ENCODE data around the gene CABP7. TPM values are rescaled to one million over a fixed set of nuclear protein-coding genes. Genes with fewer than 3 reads are reported as not detected.

Gene CABP7
- total and polyA plus RNA-seq, 2 of the 13 experiments (the other 11 are each of a cell fraction or from before 2014, with no cell fraction given), result 0.08 TPM; not detected in 1

DNA sequence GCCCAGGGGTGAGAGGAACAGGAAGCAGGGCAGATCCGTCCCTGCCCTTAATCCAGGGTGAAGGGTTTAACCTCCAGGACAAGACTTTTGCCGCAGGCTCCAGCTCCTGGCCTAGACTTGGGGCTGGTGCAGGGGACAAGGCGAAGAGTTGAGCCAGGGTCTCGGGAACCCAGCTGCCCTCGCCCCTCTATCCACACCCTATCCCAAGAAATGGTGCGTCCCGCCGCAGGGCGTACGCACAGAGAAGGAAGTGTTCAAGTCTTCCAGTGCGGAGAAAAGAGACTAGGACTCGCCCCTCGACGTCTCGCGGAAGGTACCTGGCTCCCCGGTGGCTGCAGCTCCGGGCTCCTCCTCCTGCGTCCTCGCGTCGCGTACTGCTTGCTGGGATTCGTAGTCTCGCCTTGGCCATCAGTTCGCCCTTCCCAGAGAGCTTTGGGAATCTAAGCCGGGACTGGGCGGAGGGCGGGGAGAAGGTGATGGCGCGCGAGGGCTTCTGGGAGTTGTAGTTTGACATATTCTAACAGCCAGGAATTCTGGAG, 46.9 kb downstream of the CABP7 start, which contains the start of gene ZMAT5 (continued):
- 0 out of 2 replicates have a peak, but pooled peaks have one; percentile 21 for TF ChIP-seq RFXANK (CRISPR knock-in tag; IDR thresholded peaks at IDR 0.05)
- TF ChIP-seq, protein P1, sequence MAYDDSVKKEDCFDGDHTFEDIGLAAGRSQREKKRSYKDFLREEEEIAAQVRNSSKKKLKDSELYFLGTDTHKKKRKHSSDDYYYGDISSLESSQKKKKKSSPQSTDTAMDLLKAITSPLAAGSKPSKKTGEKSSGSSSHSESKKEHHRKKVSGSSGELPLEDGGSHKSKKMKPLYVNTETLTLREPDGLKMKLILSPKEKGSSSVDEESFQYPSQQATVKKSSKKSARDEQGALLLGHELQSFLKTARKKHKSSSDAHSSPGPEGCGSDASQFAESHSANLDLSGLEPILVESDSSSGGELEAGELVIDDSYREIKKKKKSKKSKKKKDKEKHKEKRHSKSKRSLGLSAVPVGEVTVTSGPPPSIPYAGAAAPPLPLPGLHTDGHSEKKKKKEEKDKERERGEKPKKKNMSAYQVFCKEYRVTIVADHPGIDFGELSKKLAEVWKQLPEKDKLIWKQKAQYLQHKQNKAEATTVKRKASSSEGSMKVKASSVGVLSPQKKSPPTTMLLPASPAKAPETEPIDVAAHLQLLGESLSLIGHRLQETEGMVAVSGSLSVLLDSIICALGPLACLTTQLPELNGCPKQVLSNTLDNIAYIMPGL (CRISPR knock-in tag; IDR thresholded peaks at IDR 0.05; ENCODE audit: borderline replicate concordance in 1 of 2, low read depth in 1 of 2), result peak; percentile 12 to 74; a peak in 2 of 4 replicates
- 0 out of 2 replicates have a peak, but pooled peaks have one; percentile 20 for TF ChIP-seq AHR (CRISPR knock-in tag; IDR thresholded peaks at IDR 0.05)
- peak; percentile 80 for TF ChIP-seq SUZ12 (IDR thresholded peaks at IDR 0.05; ENCODE audit: low read depth, low read length)
- no peak for TF ChIP-seq ZNF644 (CRISPR knock-in tag; IDR thresholded peaks at IDR 0.05; ENCODE audit: low read depth)
- TF ChIP-seq, protein P2, sequence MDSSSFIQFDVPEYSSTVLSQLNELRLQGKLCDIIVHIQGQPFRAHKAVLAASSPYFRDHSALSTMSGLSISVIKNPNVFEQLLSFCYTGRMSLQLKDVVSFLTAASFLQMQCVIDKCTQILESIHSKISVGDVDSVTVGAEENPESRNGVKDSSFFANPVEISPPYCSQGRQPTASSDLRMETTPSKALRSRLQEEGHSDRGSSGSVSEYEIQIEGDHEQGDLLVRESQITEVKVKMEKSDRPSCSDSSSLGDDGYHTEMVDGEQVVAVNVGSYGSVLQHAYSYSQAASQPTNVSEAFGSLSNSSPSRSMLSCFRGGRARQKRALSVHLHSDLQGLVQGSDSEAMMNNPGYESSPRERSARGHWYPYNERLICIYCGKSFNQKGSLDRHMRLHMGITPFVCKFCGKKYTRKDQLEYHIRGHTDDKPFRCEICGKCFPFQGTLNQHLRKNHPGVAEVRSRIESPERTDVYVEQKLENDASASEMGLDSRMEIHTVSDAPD (CRISPR knock-in tag; IDR thresholded peaks at IDR 0.05), result no peak
- TF ChIP-seq, protein P3, sequence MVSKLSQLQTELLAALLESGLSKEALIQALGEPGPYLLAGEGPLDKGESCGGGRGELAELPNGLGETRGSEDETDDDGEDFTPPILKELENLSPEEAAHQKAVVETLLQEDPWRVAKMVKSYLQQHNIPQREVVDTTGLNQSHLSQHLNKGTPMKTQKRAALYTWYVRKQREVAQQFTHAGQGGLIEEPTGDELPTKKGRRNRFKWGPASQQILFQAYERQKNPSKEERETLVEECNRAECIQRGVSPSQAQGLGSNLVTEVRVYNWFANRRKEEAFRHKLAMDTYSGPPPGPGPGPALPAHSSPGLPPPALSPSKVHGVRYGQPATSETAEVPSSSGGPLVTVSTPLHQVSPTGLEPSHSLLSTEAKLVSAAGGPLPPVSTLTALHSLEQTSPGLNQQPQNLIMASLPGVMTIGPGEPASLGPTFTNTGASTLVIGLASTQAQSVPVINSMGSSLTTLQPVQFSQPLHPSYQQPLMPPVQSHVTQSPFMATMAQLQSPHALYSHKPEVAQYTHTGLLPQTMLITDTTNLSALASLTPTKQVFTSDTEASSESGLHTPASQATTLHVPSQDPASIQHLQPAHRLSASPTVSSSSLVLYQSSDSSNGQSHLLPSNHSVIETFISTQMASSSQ (IDR thresholded peaks at IDR 0.05; ENCODE audit: low read depth), result peak; percentile 21; the same call in 1 of the 2 replicates
- TF ChIP-seq, protein P3 (CRISPR knock-in tag; IDR thresholded peaks at IDR 0.05; ENCODE audit: borderline replicate concordance), result no peak
- peak; percentile 55; the same call in 1 of the 2 replicates for TF ChIP-seq GATA4 (IDR thresholded peaks at IDR 0.05; ENCODE audit: borderline replicate concordance, low read depth)
- TF ChIP-seq PHB2 (IDR thresholded peaks at IDR 0.05; ENCODE audit: partially characterized antibody), result no peak
- TF ChIP-seq ZNF563 (CRISPR knock-in tag; IDR thresholded peaks at IDR 0.05), result 0 out of 2 replicates have a peak, but pooled peaks have one; percentile 32
- peak; percentile 22; the same call in 1 of the 2 replicates for TF ChIP-seq TFAP4 (IDR thresholded peaks at IDR 0.05; ENCODE audit: borderline replicate concordance, low read depth)
- peak; percentile 68 for TF ChIP-seq CREB1 (IDR thresholded peaks at IDR 0.05)
- TF ChIP-seq CREB1 (CRISPR knock-in tag; IDR thresholded peaks at IDR 0.05), result peak; percentile 92
- no peak for TF ChIP-seq PREB (CRISPR knock-in tag; IDR thresholded peaks at IDR 0.05)
- 0 out of 2 replicates have a peak, but pooled peaks have one; percentile 48 for TF ChIP-seq ZBTB38 (CRISPR knock-in tag; IDR thresholded peaks at IDR 0.05)
- no peak for TF ChIP-seq ZEB1 (IDR thresholded peaks at IDR 0.05; ENCODE audit: insufficient replicate concordance, low read depth)
- TF ChIP-seq GABPB1 (CRISPR knock-in tag; IDR thresholded peaks at IDR 0.05), result peak; percentile 82
- peak; percentile 6 for TF ChIP-seq HNF4A (CRISPR knock-in tag; IDR thresholded peaks at IDR 0.05)
